Effector memory CD4-positive, alpha-beta T cell (primary cell): Measurements from ENCODE around the gene KIFC1.
"Not testable (repeated sequence)": the region's sequence is repeated elsewhere in the genome, so short reads cannot be mapped to it uniquely, and the experiment has no call there.

ENCODE experiments used
- DNase-seq, 3 donors: peaks; one replicate each; pipeline ENCODE4 v3.0.0-alpha.2; 2020
- H3K27ac ChIP-seq: 2 replicates; pipeline ENCODE4 v1.7.0; 2013; ENCODE audit warnings: mild to moderate bottlenecking, low read length, moderate library complexity; ENCODE audit not compliant: insufficient read depth, poor library complexity, severe bottlenecking
- H3K27me3 ChIP-seq: replicated peaks from 2 replicates; pipeline ENCODE4 v1.7.0; 2013; ENCODE audit warnings: mild to moderate bottlenecking, low read length; ENCODE audit not compliant: insufficient read depth, control insufficient read depth, poor library complexity, severe bottlenecking
- H3K36me3 ChIP-seq: 2 replicates; pipeline ENCODE4 v1.7.0; 2013; ENCODE audit warnings: mild to moderate bottlenecking, low read length, moderate library complexity; ENCODE audit not compliant: control insufficient read depth, insufficient read depth
- H3K4me1 ChIP-seq: 2 replicates; pipeline ENCODE4 v1.7.0; 2013; ENCODE audit warnings: low read length, mild to moderate bottlenecking; ENCODE audit not compliant: control insufficient read depth, insufficient read depth, poor library complexity, severe bottlenecking
- H3K4me3 ChIP-seq: 2 replicates; pipeline ENCODE4 v1.7.0; 2013; ENCODE audit warnings: low read length, low read depth, mild to moderate bottlenecking; ENCODE audit not compliant: insufficient read depth, poor library complexity, severe bottlenecking
- H3K9me3 ChIP-seq: 2 replicates; pipeline ENCODE4 v1.7.0; 2013; ENCODE audit warnings: mild to moderate bottlenecking, low read length, moderate library complexity; ENCODE audit not compliant: control insufficient read depth

Gene KIFC1

DNA sequence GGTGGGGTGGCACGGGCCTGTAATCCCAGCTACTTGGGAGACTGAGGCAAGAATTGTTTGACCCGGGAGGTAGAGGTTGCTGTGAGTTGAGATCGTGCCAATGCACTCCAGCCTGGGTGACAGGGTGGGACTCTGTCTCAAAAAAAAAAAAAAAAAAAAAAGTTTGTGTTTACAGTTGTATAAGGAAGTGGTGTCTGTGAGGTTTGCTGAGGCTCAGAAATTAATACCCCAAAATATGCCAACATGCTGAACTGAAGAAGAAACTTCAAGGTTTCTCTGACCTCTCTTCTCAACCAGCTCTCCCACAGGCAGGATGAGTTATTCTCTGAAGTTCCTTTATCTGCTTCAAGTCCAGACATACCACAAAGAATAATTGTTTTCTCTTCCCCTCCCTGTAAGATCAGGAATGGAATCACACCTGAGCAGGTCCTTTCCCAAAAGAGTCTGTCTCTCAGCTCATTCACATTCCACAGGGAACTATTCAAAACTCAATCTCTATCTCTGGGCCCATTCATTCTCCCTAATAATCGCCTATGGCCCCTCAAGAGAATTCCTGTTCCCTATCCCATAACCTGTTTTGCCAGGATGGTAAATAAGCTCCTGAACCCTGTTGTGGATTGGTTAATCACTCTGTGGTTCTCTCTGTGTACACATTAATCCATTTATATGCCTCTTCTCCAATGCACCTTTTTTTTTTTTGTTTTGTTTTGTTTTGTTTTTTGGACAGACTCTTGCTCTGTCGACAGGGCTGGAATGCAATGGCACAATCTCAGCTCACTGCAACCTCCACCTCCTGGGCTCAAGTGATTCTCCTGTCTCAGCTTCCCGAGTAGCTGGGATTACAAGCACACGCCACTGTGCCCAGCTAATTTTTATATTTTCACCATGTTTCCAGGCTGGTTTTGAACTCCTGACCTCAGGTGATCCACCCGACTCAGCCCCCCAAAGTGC lies 17.4 kb upstream of the KIFC1 start:
- H3K27ac ChIP-seq: no peak overlapping the region

GRCh38 chr6:33375143-33375671 lies 16.4 kb upstream of the KIFC1 start:
- Histone ChIP-seq H3K9me3 (no peaks in the 10 kb centered on the region), H3K4me1 (peaks cover 3% of the 10 kb centered on the region), H3K27ac (no peak overlapping the region), H3K36me3 (no peaks in the 10 kb centered on the region), H3K27me3 (no peaks in the 10 kb centered on the region), H3K4me3 (no peak overlapping the region)
- no peak for DNase-seq

More for the DNA sequence above, 17.4 kb upstream of the KIFC1 start:
- H3K4me1 ChIP-seq: peaks cover 3% of the 10 kb centered on the region
- DNase-seq: no peak
- H3K9me3 ChIP-seq: no peaks in the 10 kb centered on the region
- no peak overlapping the region for H3K4me3 ChIP-seq
- no peaks in the 10 kb centered on the region for H3K36me3 ChIP-seq
- H3K27me3 ChIP-seq: no peaks in the 10 kb centered on the region

- Histone ChIP-seq H3K4me1 (peaks cover 3% of the 10 kb centered on the region), H3K27me3 (no peaks in the 10 kb centered on the region), H3K4me3 (no peak overlapping the region), H3K9me3 (no peaks in the 10 kb centered on the region), H3K27ac (no peak overlapping the region), H3K36me3 (no peaks in the 10 kb centered on the region)
- no peak for DNase-seq
Measured at GRCh38 chr6:33377171-33377570, 14.5 kb upstream of the KIFC1 start.

GRCh38 chr6:33379184-33379583 lies 12.4 kb upstream of the KIFC1 start:
- H3K9me3 ChIP-seq, DNase-seq, H3K36me3 ChIP-seq, H3K4me1 ChIP-seq, H3K27ac ChIP-seq, H3K27me3 ChIP-seq, H3K4me3 ChIP-seq: not testable (repeated sequence)

DNA sequence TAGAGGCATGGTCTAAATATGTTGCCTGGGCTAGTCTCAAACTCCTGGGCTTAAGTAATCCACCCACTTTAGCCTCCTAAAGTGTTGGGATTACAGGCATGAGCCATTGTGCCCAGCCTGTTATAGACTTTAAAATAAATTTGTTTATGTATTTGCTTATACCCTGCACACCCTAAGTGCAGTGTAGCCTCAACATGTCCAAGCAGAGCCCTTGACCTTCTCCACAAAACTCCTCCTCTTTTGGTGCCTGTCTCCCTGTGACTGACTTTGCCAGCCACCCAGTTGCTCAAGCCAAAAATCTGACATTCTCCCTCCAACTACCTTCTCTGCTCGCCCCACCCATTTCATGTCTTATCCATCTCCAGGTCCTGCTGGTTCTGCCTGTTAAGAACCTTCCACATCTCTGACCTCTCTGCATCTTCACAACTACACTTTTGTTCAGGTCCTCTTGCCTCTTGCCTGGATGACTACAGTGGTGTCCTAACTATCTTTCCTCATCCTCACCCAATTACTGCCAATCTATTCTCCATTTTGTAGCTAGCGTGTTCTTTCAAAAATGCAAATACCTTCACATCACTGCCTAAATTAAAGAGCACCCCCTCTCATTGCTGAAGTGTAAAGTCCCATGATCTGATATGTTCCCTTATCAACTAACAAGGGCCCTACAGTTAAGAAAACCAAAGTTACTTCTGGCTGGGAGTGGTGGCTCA lies 11.2 kb upstream of the KIFC1 start:
- H3K4me3 ChIP-seq: no peak overlapping the region
- H3K9me3 ChIP-seq: no peaks in the 10 kb centered on the region
- no peaks in the 10 kb centered on the region for H3K27me3 ChIP-seq
- no peak for DNase-seq
- no peaks in the 10 kb centered on the region for H3K4me1 ChIP-seq
- no peaks in the 10 kb centered on the region for H3K36me3 ChIP-seq
- no peak overlapping the region for H3K27ac ChIP-seq

DNA sequence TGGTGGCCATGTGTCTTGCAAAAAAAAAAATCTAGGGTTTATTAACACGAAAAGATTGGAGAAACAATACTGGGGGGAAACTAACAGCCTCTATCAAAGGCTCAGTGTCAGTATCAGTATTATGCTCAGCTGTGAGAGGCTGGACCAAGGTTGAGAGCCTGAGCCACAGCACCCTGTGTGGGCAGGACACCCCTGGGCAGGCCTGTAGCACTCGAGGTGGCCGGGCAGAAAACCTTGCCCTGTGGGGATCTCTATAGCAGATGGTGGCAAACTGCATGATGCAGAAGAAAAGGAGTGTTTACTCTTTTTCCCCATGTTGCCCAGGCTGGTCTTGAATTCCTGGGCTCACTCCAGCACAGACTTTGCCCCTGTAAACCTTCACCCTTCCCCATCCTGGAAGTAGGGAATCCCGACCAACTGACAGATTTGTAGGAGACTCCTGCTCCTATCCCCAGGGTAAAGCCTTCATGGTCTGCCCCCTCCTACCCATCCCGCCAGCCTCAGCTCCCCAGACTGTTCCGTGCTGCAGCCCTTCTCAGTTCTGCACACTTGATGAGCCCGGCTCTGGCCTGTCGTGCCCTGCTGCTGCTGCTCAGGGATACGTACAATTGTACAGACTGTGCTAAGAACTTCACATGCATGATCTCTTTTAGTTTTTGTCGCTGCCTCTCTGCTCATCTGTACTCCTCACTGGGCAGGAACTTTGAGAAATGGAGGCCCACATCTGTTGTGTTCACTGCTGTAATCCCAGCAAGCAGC lies 8.0 kb upstream of the KIFC1 start:
- no peak overlapping the region for H3K27ac ChIP-seq
- H3K9me3 ChIP-seq: no peaks in the 10 kb centered on the region
- H3K4me3 ChIP-seq: no peak overlapping the region
- no peaks in the 10 kb centered on the region for H3K27me3 ChIP-seq
- no peaks in the 10 kb centered on the region for H3K36me3 ChIP-seq
- no peak for DNase-seq
- no peaks in the 10 kb centered on the region for H3K4me1 ChIP-seq

GRCh38 chr6:33384581-33385020 lies 7.0 kb upstream of the KIFC1 start:
- H3K27ac ChIP-seq: no peak overlapping the region
- no peaks in the 10 kb centered on the region for H3K36me3 ChIP-seq
- H3K27me3 ChIP-seq: no peaks in the 10 kb centered on the region
- no peaks in the 10 kb centered on the region for H3K9me3 ChIP-seq
- no peak overlapping the region for H3K4me3 ChIP-seq
- no peaks in the 10 kb centered on the region for H3K4me1 ChIP-seq
- no peak for DNase-seq

DNA sequence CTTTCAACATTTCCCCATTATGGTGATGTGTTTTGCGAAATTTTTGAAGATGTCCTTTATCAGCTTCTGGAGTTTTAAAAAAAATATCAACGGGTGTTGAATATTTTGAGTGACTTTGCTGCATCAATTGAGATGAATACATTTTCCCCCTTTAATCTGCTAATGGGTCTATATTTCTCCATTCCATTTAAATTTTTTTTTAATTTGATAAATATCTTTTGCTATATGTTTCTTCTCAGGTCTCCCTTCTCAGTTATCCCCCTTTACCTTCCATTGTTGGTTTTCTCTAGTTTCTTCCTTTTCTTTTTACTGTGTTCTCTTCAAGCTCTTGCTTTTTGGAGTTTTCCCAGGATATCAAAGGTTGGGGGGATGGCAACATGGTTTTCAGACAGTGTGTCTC lies 1.4 kb upstream of the KIFC1 start:
- no peak for DNase-seq
- Histone ChIP-seq H3K4me3 (no peak overlapping the region), H3K36me3 (no peaks in the 10 kb centered on the region), H3K27ac (no peak overlapping the region), H3K4me1 (peaks cover 13% of the 10 kb centered on the region), H3K27me3 (no peaks in the 10 kb centered on the region), H3K9me3 (no peaks in the 10 kb centered on the region)

- no peaks in the 10 kb centered on the region for H3K36me3 ChIP-seq
- H3K9me3 ChIP-seq: no peaks in the 10 kb centered on the region
- no peaks in the 10 kb centered on the region for H3K27me3 ChIP-seq
- no peak overlapping the region for H3K4me3 ChIP-seq
- DNase-seq: no peak
- peak overlapping the region; percentile 71 for H3K27ac ChIP-seq
- H3K4me1 ChIP-seq: peaks cover 13% of the 10 kb centered on the region
Measured at GRCh38 chr6:33390767-33391277, 801 bp upstream of the KIFC1 start.
